Mesothelial cell of epicardium (in vitro differentiated cells): ENCODE results near the gene ELK3. TPM values are rescaled to one million over a fixed set of nuclear protein-coding genes. Genes with fewer than 3 reads are reported as not detected.

Experiments used
- DNase-seq, 2 experiments: peaks; one replicate each; pipeline ENCODE4 v3.0.0; 2021; ENCODE audit warnings: low spot score in 2 of 2; ENCODE audit not compliant: unreplicated experiment in 2 of 2
- H3K27ac Mint-ChIP-seq: 2 replicates; pipeline ENCODE4 v1.8.0; 2021; ENCODE audit warnings: mixed read lengths
- H3K27me3 Mint-ChIP-seq: 2 replicates; pipeline ENCODE4 v1.8.0; 2021; ENCODE audit warnings: low read depth, mixed read lengths
- H3K36me3 Mint-ChIP-seq: 2 replicates; pipeline ENCODE4 v1.8.0; 2021; ENCODE audit warnings: mixed read lengths
- H3K4me1 Mint-ChIP-seq: 2 replicates; pipeline ENCODE4 v1.8.0; 2021; ENCODE audit warnings: mixed read lengths
- H3K4me3 Mint-ChIP-seq: 2 replicates; pipeline ENCODE4 v1.8.0; 2021; ENCODE audit warnings: mild to moderate bottlenecking, moderate library complexity, mixed read lengths
- H3K9me3 Mint-ChIP-seq: 2 replicates; pipeline ENCODE4 v1.8.0; 2021; ENCODE audit warnings: mixed read lengths
- total RNA-seq: library from RNA; stranded (reverse); gene quantifications from 3 replicates; pipeline ENCODE4 v1.2.1, GENCODE V29; 2021
- TF ChIP-seq, protein P1 (sequence below): fragments of 200-600 bp; sonication (generic); IDR thresholded peaks from one replicate; pipeline ENCODE4 v1.5.0; 2021; ENCODE audit warnings: antibody characterized with exemption; ENCODE audit not compliant: unreplicated experiment

ELK3 gene
- total RNA-seq, 1 donor from 2014 or later: 27.2 TPM

DNA sequence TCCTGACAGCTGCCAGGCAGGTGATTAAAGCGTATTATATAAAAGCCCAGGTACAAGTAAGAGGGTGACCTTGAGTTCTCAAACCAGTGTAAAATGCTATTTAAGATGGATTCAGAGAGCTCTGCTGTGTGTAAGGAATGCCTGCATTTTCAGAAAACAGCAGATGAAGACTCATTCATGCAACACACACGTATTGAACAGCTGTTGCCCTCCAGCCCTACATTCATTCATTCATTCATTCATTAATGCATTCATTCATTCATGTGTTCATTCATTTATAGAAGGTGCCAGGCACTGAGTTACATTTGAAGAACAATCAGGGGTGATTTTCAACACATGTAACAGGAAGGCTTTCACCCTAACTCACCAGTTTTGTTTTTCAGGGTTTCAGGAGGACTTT, 27.4 kb upstream of the ELK3 start:
- TF ChIP-seq, protein P1, sequence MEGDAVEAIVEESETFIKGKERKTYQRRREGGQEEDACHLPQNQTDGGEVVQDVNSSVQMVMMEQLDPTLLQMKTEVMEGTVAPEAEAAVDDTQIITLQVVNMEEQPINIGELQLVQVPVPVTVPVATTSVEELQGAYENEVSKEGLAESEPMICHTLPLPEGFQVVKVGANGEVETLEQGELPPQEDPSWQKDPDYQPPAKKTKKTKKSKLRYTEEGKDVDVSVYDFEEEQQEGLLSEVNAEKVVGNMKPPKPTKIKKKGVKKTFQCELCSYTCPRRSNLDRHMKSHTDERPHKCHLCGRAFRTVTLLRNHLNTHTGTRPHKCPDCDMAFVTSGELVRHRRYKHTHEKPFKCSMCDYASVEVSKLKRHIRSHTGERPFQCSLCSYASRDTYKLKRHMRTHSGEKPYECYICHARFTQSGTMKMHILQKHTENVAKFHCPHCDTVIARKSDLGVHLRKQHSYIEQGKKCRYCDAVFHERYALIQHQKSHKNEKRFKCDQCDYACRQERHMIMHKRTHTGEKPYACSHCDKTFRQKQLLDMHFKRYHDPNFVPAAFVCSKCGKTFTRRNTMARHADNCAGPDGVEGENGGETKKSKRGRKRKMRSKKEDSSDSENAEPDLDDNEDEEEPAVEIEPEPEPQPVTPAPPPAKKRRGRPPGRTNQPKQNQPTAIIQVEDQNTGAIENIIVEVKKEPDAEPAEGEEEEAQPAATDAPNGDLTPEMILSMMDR: no peak
- peaks cover 3% of the 10 kb centered on the region for H3K9me3 Mint-ChIP-seq
- H3K4me1 Mint-ChIP-seq: peaks cover 8% of the 10 kb centered on the region
- no peaks in the 10 kb centered on the region for H3K36me3 Mint-ChIP-seq
- DNase-seq: no peak
- H3K27ac Mint-ChIP-seq: no peak overlapping the region
- H3K4me3 Mint-ChIP-seq: no peak overlapping the region
- H3K27me3 Mint-ChIP-seq: no peaks in the 10 kb centered on the region

GRCh38 chr12:96167492-96167891, 26.7 kb upstream of the ELK3 start:
- H3K4me3 Mint-ChIP-seq: no peak overlapping the region
- peaks cover under 1% of the 10 kb centered on the region for H3K27me3 Mint-ChIP-seq
- H3K36me3 Mint-ChIP-seq: no peaks in the 10 kb centered on the region
- no peak overlapping the region for H3K27ac Mint-ChIP-seq
- no peaks in the 10 kb centered on the region for H3K9me3 Mint-ChIP-seq
- TF ChIP-seq, protein P1: no peak
- no peak for DNase-seq
- H3K4me1 Mint-ChIP-seq: peaks cover 8% of the 10 kb centered on the region

DNA sequence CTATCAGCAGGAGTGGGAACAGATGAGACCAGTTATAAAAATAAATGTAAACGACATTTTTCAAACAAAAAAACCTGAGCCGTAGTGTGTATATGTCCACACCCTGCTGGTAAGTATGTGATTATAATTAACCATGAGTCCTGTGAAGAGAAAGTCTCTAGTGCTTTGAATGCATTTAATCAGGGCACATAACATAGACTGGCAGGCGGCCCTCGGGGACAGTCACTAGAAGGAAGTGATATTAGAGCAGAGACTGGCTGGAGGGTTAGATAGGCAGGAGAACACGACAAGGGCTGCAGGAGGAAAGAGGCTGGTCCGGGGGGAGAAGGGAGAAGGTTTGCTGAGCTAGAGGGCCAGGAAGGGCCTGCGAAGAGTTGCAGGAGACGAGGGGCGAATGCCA, 23.8 kb upstream of the ELK3 start:
- Mint-ChIP-seq H3K9me3 (peaks cover 6% of the 10 kb centered on the region), H3K27ac (no peak overlapping the region), H3K4me1 (peaks cover 3% of the 10 kb centered on the region), H3K36me3 (no peaks in the 10 kb centered on the region), H3K4me3 (no peak overlapping the region), H3K27me3 (peaks cover 6% of the 10 kb centered on the region)
- no peak for DNase-seq
- TF ChIP-seq, protein P1: no peak

DNA sequence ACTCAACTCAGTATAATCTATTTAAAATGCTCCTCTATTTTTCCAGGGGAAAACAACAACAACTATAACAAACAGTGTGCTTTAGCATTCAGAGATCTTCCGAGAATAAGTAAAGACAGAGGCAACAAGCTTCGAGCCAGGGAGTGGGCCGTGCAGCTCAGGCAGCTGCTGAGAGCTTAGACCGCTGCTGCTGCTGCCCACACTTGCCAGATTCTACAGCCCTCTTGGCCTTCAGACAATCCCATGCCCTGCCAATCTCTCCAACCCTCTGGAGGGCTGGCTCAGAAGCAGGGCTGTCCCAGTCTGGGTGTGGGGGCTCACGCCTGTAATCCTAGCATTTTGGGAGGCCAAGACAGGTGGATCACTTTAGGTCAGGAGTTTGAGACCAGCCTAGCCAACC, 23.4 kb upstream of the ELK3 start:
- TF ChIP-seq, protein P1: no peak
- Mint-ChIP-seq H3K4me1 (no peaks in the 10 kb centered on the region), H3K36me3 (no peaks in the 10 kb centered on the region), H3K9me3 (peaks cover 9% of the 10 kb centered on the region), H3K27ac (no peak overlapping the region), H3K27me3 (peaks cover 6% of the 10 kb centered on the region), H3K4me3 (no peak overlapping the region)
- no peak for DNase-seq

DNA sequence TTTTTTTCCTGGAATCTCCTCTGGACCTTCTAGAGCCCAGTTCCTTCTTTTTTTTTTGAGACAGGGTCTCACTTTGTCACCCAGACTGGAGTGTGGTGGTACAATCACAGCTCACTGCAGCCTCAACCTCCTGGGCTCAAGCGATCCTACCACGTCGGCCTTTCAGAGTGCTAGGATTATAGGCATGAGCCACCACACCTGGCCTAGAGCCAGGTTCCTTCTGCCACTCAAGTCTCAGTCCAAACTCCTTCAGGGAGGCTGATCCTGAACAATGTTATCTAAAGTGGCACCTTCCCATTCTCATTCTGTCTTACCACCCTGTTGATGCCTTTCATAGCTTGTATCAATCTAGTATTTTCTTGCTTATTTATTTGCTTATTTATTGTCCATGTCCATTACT, 22.3 kb upstream of the ELK3 start:
- Mint-ChIP-seq H3K4me3 (no peak overlapping the region), H3K27me3 (peaks cover 6% of the 10 kb centered on the region), H3K9me3 (peaks cover 15% of the 10 kb centered on the region), H3K36me3 (no peaks in the 10 kb centered on the region), H3K4me1 (no peaks in the 10 kb centered on the region), H3K27ac (no peak overlapping the region)
- TF ChIP-seq, protein P1: no peak
- DNase-seq: no peak

DNA sequence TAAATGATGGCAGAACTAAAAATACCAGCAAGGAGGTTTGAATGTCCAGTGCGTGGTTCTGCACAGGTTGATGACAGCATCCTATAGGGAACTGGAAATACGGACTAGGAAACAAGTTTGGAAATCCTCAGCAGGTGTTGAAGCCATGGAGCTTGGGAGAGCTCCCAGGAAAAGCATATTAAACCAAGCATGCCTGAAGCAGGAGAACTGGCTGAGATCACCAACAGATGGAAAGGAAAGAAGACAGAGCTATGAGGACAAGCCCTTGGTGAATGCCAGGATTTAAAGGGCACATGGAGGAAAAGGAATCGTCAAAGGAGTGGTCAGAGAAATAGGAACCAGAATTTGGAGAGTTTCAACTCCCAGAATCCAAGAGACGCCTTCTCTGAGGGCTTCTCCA, 21.2 kb upstream of the ELK3 start:
- no peak for DNase-seq
- H3K4me3 Mint-ChIP-seq: no peak overlapping the region
- H3K36me3 Mint-ChIP-seq: no peaks in the 10 kb centered on the region
- H3K27ac Mint-ChIP-seq: no peak overlapping the region
- peaks cover 6% of the 10 kb centered on the region for H3K27me3 Mint-ChIP-seq
- TF ChIP-seq, protein P1: no peak
- H3K9me3 Mint-ChIP-seq: peaks cover 15% of the 10 kb centered on the region
- H3K4me1 Mint-ChIP-seq: no peaks in the 10 kb centered on the region
